ENCODE data around the gene DCAF5. TPM values are rescaled to one million over a fixed set of nuclear protein-coding genes. Genes with fewer than 3 reads are reported as not detected.

The DCAF5 gene
- total and polyA plus RNA-seq, 4 donors: 29.3 to 51.1 (median 39.2) TPM

DNA sequence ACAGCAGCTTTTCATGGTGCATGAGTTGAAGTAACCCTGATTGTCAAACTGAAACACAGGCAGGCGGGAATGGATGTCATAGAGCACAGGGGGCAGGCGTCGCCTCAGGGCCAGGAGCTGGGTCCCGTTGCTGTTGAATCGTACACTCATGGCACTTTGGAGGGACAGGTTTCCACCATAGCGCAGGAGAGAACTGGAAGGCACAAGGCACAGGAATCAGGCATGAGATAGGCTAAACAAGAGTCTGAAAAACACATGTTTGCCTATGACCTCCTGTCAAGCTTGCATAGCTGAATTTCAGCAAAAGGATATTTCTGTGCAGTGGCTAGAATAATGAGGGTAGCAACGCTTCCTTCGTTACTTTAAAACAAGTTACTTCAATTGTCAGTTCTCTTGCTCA lies 61.2 kb downstream of the DCAF5 start:
- H3K36me3 ChIP-seq (ENCODE audit: control insufficient read depth, insufficient read depth, low read length): peaks cover 3% of the 10 kb centered on the region
- H3K4me1 ChIP-seq (ENCODE audit: control insufficient read depth, insufficient read depth, low read length): peaks cover 12% of the 10 kb centered on the region
- DNase-seq (ENCODE audit: low read depth in 4 of 6, low spot score in 6 of 6): no peak
- no peak overlapping the region for H3K4me3 ChIP-seq (ENCODE audit: low read depth, low read length)
- WGBS (ENCODE audit: insufficient coverage): 86% methylated on average over 6 of the region's 8 CpGs
- H3K9me3 ChIP-seq (ENCODE audit: control insufficient read depth, insufficient read depth, low read length): no peaks in the 10 kb centered on the region
- no peak overlapping the region for H3K27ac ChIP-seq (ENCODE audit: low read depth, low read length)
- H3K27me3 ChIP-seq (ENCODE audit: control insufficient read depth, insufficient read depth, low read length): no peaks in the 10 kb centered on the region

DNA sequence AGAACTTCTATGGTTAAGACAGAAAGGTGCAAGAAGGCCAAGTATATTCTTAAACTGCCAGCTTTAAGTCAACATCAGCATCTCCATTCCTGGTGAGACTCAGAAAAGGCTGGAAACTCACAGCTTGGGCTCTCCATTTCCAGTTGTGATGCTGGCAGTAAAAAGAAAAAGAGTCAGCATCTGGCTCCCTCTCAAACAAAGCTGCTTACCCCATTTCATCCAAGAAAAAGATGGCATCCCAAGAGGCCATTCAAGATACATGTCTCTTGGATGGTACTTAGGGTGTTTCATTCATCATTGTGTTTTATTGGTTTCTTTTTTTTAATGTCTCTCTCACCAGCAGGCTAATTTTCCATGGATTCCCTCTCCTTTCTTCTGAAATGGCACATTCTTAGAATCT lies 61.9 kb downstream of the DCAF5 start:
- Histone ChIP-seq H3K4me1 (ENCODE audit: control insufficient read depth, insufficient read depth, low read length) (peaks cover 12% of the 10 kb centered on the region), H3K4me3 (ENCODE audit: low read depth, low read length) (no peak overlapping the region), H3K27me3 (ENCODE audit: control insufficient read depth, insufficient read depth, low read length) (no peaks in the 10 kb centered on the region), H3K9me3 (ENCODE audit: control insufficient read depth, insufficient read depth, low read length) (no peaks in the 10 kb centered on the region), H3K36me3 (ENCODE audit: control insufficient read depth, insufficient read depth, low read length) (peaks cover 3% of the 10 kb centered on the region), H3K27ac (ENCODE audit: low read depth, low read length) (no peak overlapping the region)
- peak in 2 of 6 donors; percentile 60 to 63 for DNase-seq (ENCODE audit: low read depth in 4 of 6, low spot score in 6 of 6)

DNA sequence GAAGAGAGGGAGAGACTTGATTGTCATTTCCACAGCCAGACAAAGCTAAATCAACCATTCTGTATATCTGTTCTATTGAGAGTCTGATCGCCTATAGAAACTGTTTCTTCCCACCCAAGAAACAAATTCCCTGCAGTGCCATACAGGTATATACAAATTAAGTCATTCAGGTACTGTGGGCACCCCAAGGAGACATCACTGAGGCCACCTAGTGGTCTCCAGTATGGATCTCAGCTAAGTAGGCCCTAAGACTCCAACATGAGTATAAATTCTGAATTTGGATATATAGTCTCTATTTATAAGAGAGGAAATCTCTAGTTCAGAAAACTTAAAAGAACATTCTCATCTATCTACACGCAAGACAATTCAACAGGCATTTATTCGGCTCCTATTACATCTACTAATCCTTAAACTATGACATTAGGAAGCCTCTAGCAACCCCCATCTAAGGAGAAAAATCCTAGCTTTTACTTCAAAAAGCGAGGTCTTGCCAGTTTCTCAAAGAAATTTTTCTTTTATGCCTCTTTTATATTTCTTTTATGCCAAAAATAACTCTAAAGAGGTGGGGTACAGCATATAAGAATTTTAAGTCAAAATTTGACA lies 62.6 kb downstream of the DCAF5 start:
- Histone ChIP-seq H3K4me3 (ENCODE audit: low read depth, low read length) (no peak overlapping the region), H3K27ac (ENCODE audit: low read depth, low read length) (no peak overlapping the region), H3K4me1 (ENCODE audit: control insufficient read depth, insufficient read depth, low read length) (peaks cover 12% of the 10 kb centered on the region), H3K36me3 (ENCODE audit: control insufficient read depth, insufficient read depth, low read length) (peaks cover 3% of the 10 kb centered on the region), H3K27me3 (ENCODE audit: control insufficient read depth, insufficient read depth, low read length) (no peaks in the 10 kb centered on the region), H3K9me3 (ENCODE audit: control insufficient read depth, insufficient read depth, low read length) (no peaks in the 10 kb centered on the region)
- WGBS (ENCODE audit: insufficient coverage): 71% methylated on average over 2 of the region's 4 CpGs
- peak in 2 of 6 donors; percentile 26 to 81 for DNase-seq (ENCODE audit: low read depth in 4 of 6, low spot score in 6 of 6)

DNA sequence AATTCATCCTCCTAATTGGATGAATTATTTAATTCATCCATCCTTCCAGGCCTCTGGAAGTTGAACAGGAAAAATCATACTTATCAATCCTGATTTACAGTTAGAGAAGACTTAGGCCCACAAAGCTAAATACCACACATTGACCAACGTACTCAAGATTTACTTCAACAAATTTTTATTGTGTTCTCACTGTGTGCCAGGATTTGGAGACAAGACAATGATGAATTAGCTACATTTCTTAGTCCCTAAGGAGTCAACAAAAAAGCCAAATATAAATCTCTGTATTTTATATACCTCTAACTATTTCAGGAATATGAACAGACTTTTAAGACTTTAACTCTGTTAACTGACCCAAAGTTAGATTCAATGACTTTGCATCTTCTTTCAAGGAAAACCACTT lies 63.9 kb downstream of the DCAF5 start:
- WGBS (ENCODE audit: insufficient coverage): no CpG with 5 or more reads among the region's 1 CpG
- Histone ChIP-seq H3K4me3 (ENCODE audit: low read depth, low read length) (no peak overlapping the region), H3K36me3 (ENCODE audit: control insufficient read depth, insufficient read depth, low read length) (peaks cover 3% of the 10 kb centered on the region), H3K27me3 (ENCODE audit: control insufficient read depth, insufficient read depth, low read length) (no peaks in the 10 kb centered on the region), H3K9me3 (ENCODE audit: control insufficient read depth, insufficient read depth, low read length) (no peaks in the 10 kb centered on the region), H3K4me1 (ENCODE audit: control insufficient read depth, insufficient read depth, low read length) (peaks cover 6% of the 10 kb centered on the region), H3K27ac (ENCODE audit: low read depth, low read length) (no peak overlapping the region)
- DNase-seq (ENCODE audit: low read depth in 4 of 6, low spot score in 6 of 6): no peak

DNA sequence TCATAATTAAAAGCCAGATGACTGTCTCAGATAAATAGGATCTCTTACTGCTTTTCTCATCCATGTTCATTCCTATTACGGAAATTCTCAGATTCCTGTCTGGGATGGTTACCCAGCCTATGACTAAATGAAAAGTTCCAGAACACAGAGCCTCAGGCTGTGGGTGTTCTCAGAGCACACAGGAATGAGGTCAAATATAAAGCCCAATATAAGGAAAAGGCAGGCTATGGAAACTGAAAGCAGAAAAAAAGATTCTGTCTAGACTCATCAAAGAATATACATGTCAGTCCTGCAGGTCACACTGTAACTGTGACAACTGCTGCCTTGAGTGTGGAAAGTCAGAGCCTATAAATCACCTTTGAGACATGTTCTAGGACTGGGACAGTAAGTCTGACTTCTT lies 64.3 kb downstream of the DCAF5 start:
- Histone ChIP-seq H3K9me3 (ENCODE audit: control insufficient read depth, insufficient read depth, low read length) (no peaks in the 10 kb centered on the region), H3K4me3 (ENCODE audit: low read depth, low read length) (no peak overlapping the region), H3K36me3 (ENCODE audit: control insufficient read depth, insufficient read depth, low read length) (peaks cover 3% of the 10 kb centered on the region), H3K27ac (ENCODE audit: low read depth, low read length) (no peak overlapping the region), H3K4me1 (ENCODE audit: control insufficient read depth, insufficient read depth, low read length) (peaks cover 3% of the 10 kb centered on the region), H3K27me3 (ENCODE audit: control insufficient read depth, insufficient read depth, low read length) (no peaks in the 10 kb centered on the region)
- WGBS (ENCODE audit: insufficient coverage): no CpG with 5 or more reads among the region's 1 CpG
- DNase-seq (ENCODE audit: low read depth in 4 of 6, low spot score in 6 of 6): no peak

DNA sequence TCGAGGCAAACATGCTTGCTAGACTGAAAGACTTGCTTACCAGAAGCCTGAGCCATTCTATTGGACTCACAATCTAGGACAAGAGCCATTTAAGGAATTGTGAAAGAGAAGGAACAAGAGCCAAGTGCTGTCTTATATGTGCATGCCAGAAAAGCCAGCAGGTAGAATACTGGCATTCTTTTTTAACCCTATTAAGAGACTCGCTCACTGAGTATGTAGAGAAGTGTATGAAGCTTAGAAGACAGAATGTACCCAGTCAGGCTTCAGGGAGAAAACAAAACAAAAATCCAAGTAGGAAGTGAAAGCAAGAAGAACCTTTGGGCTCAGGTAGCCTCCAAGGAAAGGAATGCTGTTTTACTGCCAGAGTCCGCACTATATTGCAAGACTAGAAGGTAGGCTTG lies 65.9 kb downstream of the DCAF5 start:
- DNase-seq (ENCODE audit: low read depth in 4 of 6, low spot score in 6 of 6): peak in 1 of 6 donors; percentile 37
- no peaks in the 10 kb centered on the region for H3K27me3 ChIP-seq (ENCODE audit: control insufficient read depth, insufficient read depth, low read length)
- 83% methylated on average over 2 of the region's 3 CpGs for WGBS (ENCODE audit: insufficient coverage)
- H3K4me3 ChIP-seq (ENCODE audit: low read depth, low read length): no peak overlapping the region
- peaks cover 3% of the 10 kb centered on the region for H3K4me1 ChIP-seq (ENCODE audit: control insufficient read depth, insufficient read depth, low read length)
- H3K9me3 ChIP-seq (ENCODE audit: control insufficient read depth, insufficient read depth, low read length): no peaks in the 10 kb centered on the region
- no peak overlapping the region for H3K27ac ChIP-seq (ENCODE audit: low read depth, low read length)
- H3K36me3 ChIP-seq (ENCODE audit: control insufficient read depth, insufficient read depth, low read length): peaks cover 3% of the 10 kb centered on the region

DNA sequence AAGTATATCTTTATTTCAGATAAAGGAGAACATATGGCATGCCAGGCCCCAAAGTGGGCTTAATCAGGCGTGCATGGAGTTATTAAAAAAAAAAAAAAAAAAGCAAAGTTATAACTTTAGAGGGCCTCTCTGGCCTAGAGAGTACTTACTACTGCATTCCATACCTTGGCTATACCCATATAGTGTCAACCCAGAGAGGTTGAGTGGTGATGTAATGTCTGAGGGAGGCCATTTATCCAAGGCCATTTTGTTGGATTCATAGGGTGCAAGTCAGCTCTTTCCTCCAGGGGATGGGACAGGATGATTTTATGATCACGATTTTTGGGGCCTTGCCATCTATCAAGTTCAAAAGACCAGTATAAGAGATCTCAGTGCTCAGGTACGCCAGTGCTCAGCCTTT lies 66.4 kb downstream of the DCAF5 start:
- Histone ChIP-seq H3K9me3 (ENCODE audit: control insufficient read depth, insufficient read depth, low read length) (no peaks in the 10 kb centered on the region), H3K27me3 (ENCODE audit: control insufficient read depth, insufficient read depth, low read length) (no peaks in the 10 kb centered on the region), H3K36me3 (ENCODE audit: control insufficient read depth, insufficient read depth, low read length) (peaks cover 1% of the 10 kb centered on the region), H3K4me3 (ENCODE audit: low read depth, low read length) (no peak overlapping the region), H3K27ac (ENCODE audit: low read depth, low read length) (no peak overlapping the region), H3K4me1 (ENCODE audit: control insufficient read depth, insufficient read depth, low read length) (peaks cover 1% of the 10 kb centered on the region)
- no peak for DNase-seq (ENCODE audit: low read depth in 4 of 6, low spot score in 6 of 6)
- WGBS (ENCODE audit: insufficient coverage): 88% methylated on average over 1 of the region's 3 CpGs

GRCh38 chr14:69084023-69084422 lies 68.9 kb downstream of the DCAF5 start:
- no peak overlapping the region for H3K27ac ChIP-seq (ENCODE audit: low read depth, low read length)
- H3K27me3 ChIP-seq (ENCODE audit: control insufficient read depth, insufficient read depth, low read length): no peaks in the 10 kb centered on the region
- H3K36me3 ChIP-seq (ENCODE audit: control insufficient read depth, insufficient read depth, low read length): no peaks in the 10 kb centered on the region
- H3K4me1 ChIP-seq (ENCODE audit: control insufficient read depth, insufficient read depth, low read length): no peaks in the 10 kb centered on the region
- 100% methylated on average over 1 of the region's 4 CpGs for WGBS (ENCODE audit: insufficient coverage)
- no peak for DNase-seq (ENCODE audit: low read depth in 4 of 6, low spot score in 6 of 6)
- no peaks in the 10 kb centered on the region for H3K9me3 ChIP-seq (ENCODE audit: control insufficient read depth, insufficient read depth, low read length)
- no peak overlapping the region for H3K4me3 ChIP-seq (ENCODE audit: low read depth, low read length)

DNA sequence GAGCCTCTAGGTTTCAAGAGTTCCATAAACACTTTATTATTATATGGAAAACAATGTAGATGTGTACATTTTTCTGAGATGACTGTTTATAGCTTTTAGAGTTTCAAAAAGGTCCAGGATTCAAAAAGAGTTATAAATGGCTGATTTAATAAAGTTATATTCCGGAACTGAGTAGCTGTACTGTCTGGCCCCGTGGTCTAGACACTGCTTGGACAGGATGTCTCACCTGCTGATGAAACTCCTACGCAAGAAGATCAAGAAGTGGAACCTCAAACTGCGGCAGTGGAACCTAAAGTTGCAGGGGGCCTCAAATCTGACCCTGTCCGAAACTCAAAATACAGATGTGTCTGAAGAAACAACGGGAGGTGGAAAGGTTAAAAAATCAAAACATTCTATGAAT lies 69.7 kb downstream of the DCAF5 start:
- WGBS (ENCODE audit: insufficient coverage): 91% methylated on average over 3 of the region's 6 CpGs

GRCh38 chr14:69081271-69081670 lies 71.6 kb downstream of the DCAF5 start:
- peaks cover 3% of the 10 kb centered on the region for H3K36me3 ChIP-seq (ENCODE audit: control insufficient read depth, insufficient read depth, low read length)
- no peak for DNase-seq (ENCODE audit: low read depth in 4 of 6, low spot score in 6 of 6)
- H3K4me3 ChIP-seq (ENCODE audit: low read depth, low read length): no peak overlapping the region
- H3K27me3 ChIP-seq (ENCODE audit: control insufficient read depth, insufficient read depth, low read length): no peaks in the 10 kb centered on the region
- no peak overlapping the region for H3K27ac ChIP-seq (ENCODE audit: low read depth, low read length)
- H3K9me3 ChIP-seq (ENCODE audit: control insufficient read depth, insufficient read depth, low read length): no peaks in the 10 kb centered on the region
- no CpG with 5 or more reads among the region's 2 CpGs for WGBS (ENCODE audit: insufficient coverage)
- no peaks in the 10 kb centered on the region for H3K4me1 ChIP-seq (ENCODE audit: control insufficient read depth, insufficient read depth, low read length)

More for the DNA sequence above, 69.7 kb downstream of the DCAF5 start:
- Histone ChIP-seq H3K27me3 (ENCODE audit: control insufficient read depth, insufficient read depth, low read length) (no peaks in the 10 kb centered on the region), H3K4me1 (ENCODE audit: control insufficient read depth, insufficient read depth, low read length) (no peaks in the 10 kb centered on the region), H3K9me3 (ENCODE audit: control insufficient read depth, insufficient read depth, low read length) (no peaks in the 10 kb centered on the region), H3K4me3 (ENCODE audit: low read depth, low read length) (no peak overlapping the region), H3K36me3 (ENCODE audit: control insufficient read depth, insufficient read depth, low read length) (peaks cover 3% of the 10 kb centered on the region), H3K27ac (ENCODE audit: low read depth, low read length) (no peak overlapping the region)
- no peak for DNase-seq (ENCODE audit: low read depth in 4 of 6, low spot score in 6 of 6)

All from spinal cord (tissue), 10 donors.